CD4-positive, CD25-positive, alpha-beta regulatory T cell (primary cell): ENCODE measurements around the gene MIS18A. TPM values are rescaled to one million over a fixed set of nuclear protein-coding genes. Genes with fewer than 3 reads are reported as not detected.

Experiments
- ATAC-seq, 2 donors: fragments of 150-1000 bp; cut with Tn5 transposase; one replicate each; pipeline ENCODE4 v1.10.0; 2021; ENCODE audit warnings: low read depth in 2 of 2, moderate number of reproducible peaks in 2 of 2, moderate library complexity in 1 of 2
- DNase-seq, 3 donors: peaks; one replicate each; pipeline versions ENCODE4 v3.0.0 to v3.0.0-alpha.2; 2012 to 2022; ENCODE audit warnings: mixed read lengths in 1 of 3
- H3K27ac ChIP-seq: one replicate; pipeline ENCODE4 v1.7.0; 2013; ENCODE audit warnings: mild to moderate bottlenecking, low read length; ENCODE audit not compliant: insufficient read depth, poor library complexity, severe bottlenecking
- H3K27me3 ChIP-seq: one replicate; pipeline ENCODE4 v1.7.0; 2013; ENCODE audit warnings: low read length; ENCODE audit not compliant: control insufficient read depth, insufficient read depth
- H3K36me3 ChIP-seq: one replicate; pipeline ENCODE4 v1.7.0; 2013; ENCODE audit warnings: mild to moderate bottlenecking, low read length, moderate library complexity; ENCODE audit not compliant: control insufficient read depth, insufficient read depth
- H3K4me1 ChIP-seq: 2 replicates; pipeline ENCODE4 v1.7.0; 2013; ENCODE audit warnings: mild to moderate bottlenecking, low read length; ENCODE audit not compliant: insufficient read depth, control insufficient read depth, poor library complexity, severe bottlenecking
- H3K4me3 ChIP-seq: one replicate; pipeline ENCODE4 v1.7.0; 2013; ENCODE audit warnings: low read depth, mild to moderate bottlenecking, low read length, moderate library complexity
- H3K9me3 ChIP-seq, 2 experiments: 1 replicate in 1 of 2; 2 replicates in 1 of 2; pipeline ENCODE4 v1.7.0; 2013; ENCODE audit warnings: low read length in 2 of 2, mild to moderate bottlenecking in 1 of 2, moderate library complexity in 1 of 2; ENCODE audit not compliant: control insufficient read depth in 2 of 2
- H3K27ac Mint-ChIP-seq, 3 donors: one replicate each; pipeline ENCODE4 v1.8.0; 2020 to 2022; ENCODE audit warnings: mild to moderate bottlenecking in 3 of 3, mixed read lengths in 3 of 3, moderate library complexity in 2 of 3
- H3K27me3 Mint-ChIP-seq: one replicate; pipeline ENCODE4 v1.8.0; 2022; ENCODE audit warnings: mild to moderate bottlenecking, mixed read lengths
- H3K36me3 Mint-ChIP-seq: one replicate; pipeline ENCODE4 v1.8.0; 2020; ENCODE audit warnings: mixed read lengths
- H3K4me1 Mint-ChIP-seq, 4 donors: one replicate each; pipeline ENCODE4 v1.8.0; 2020 to 2022; ENCODE audit warnings: mixed read lengths in 4 of 4, mild to moderate bottlenecking in 1 of 4
- H3K4me3 Mint-ChIP-seq, 4 donors: one replicate each; pipeline ENCODE4 v1.8.0; 2020 to 2022; ENCODE audit warnings: mild to moderate bottlenecking in 4 of 4, mixed read lengths in 4 of 4, moderate library complexity in 3 of 4
- H3K9me3 Mint-ChIP-seq, 7 donors: one replicate each; pipeline ENCODE4 v1.8.0; 2020 to 2022; ENCODE audit warnings: mixed read lengths in 7 of 7, mild to moderate bottlenecking in 3 of 7, moderate library complexity in 2 of 7
- polyA plus RNA-seq, 4 donors: library from polyadenylated mRNA; unstranded; fragments of 300-500 nt; fragmentation: Illumina TruSeq; gene quantifications; one replicate each; pipeline ENCODE4 v1.2.3, GENCODE V29; 2021
- total RNA-seq: library from RNA; stranded (reverse); gene quantifications from one replicate; pipeline ENCODE4 v1.2.3, GENCODE V29; 2022

Gene MIS18A
- total and polyA plus RNA-seq, 5 donors from 2014 or later, result 5.2 to 13.3 (median 11.1) TPM

GRCh38 chr21:32238063-32238462 lies 40.8 kb downstream of the MIS18A start:
- ATAC-seq (no peak), DNase-seq (no peak)
- no peaks in the 10 kb centered on the region for H3K36me3 ChIP-seq
- Mint-ChIP-seq H3K9me3 (peaks cover 0 to 6% (median 3%) of the 10 kb centered on the region in 7 donors), H3K4me1 (peaks cover 0 to 10% (median 2%) of the 10 kb centered on the region in 4 donors), H3K27ac (no peak overlapping the region), H3K36me3 (no peaks in the 10 kb centered on the region), H3K4me3 (no peak overlapping the region), H3K27me3 (peaks cover 32% of the 10 kb centered on the region)
- H3K27ac ChIP-seq, result no peak overlapping the region
- H3K9me3 ChIP-seq, result no peaks in the 10 kb centered on the region
- H3K27me3 ChIP-seq, result peaks cover 6% of the 10 kb centered on the region
- H3K4me3 ChIP-seq, result no peak overlapping the region
- H3K4me1 ChIP-seq, result no peaks in the 10 kb centered on the region

GRCh38 chr21:32237021-32237420 lies 41.8 kb downstream of the MIS18A start:
- Histone ChIP-seq H3K4me3 (no peak overlapping the region), H3K27me3 (peaks cover 11% of the 10 kb centered on the region), H3K4me1 (no peaks in the 10 kb centered on the region), H3K27ac (no peak overlapping the region), H3K36me3 (no peaks in the 10 kb centered on the region), H3K9me3 (no peaks in the 10 kb centered on the region)
- Mint-ChIP-seq H3K4me1 (peaks cover 0 to 10% (median 2%) of the 10 kb centered on the region in 4 donors), H3K4me3 (no peak overlapping the region), H3K36me3 (no peaks in the 10 kb centered on the region), H3K27me3 (peaks cover 32% of the 10 kb centered on the region), H3K9me3 (peaks cover 0 to 6% (median 3%) of the 10 kb centered on the region in 7 donors), H3K27ac (no peak overlapping the region)
- DNase-seq (no peak), ATAC-seq (no peak)

GRCh38 chr21:32233722-32234301 lies 45.0 kb downstream of the MIS18A start:
- Mint-ChIP-seq H3K4me3 (no peak overlapping the region), H3K4me1 (peaks cover 0 to 4% (median 0%) of the 10 kb centered on the region in 4 donors)
- no peak overlapping the region for H3K27ac ChIP-seq

GRCh38 chr21:32233055-32233546 lies 45.7 kb downstream of the MIS18A start:
- Histone ChIP-seq H3K27ac (no peak overlapping the region), H3K4me1 (no peaks in the 10 kb centered on the region), H3K4me3 (no peak overlapping the region), H3K27me3 (peaks cover 9% of the 10 kb centered on the region), H3K9me3 (no peaks in the 10 kb centered on the region), H3K36me3 (no peaks in the 10 kb centered on the region)
- peaks cover 36% of the 10 kb centered on the region for H3K27me3 Mint-ChIP-seq
- ATAC-seq (no peak), DNase-seq (no peak)
- peaks cover 0 to 4% (median 0%) of the 10 kb centered on the region in 7 donors for H3K9me3 Mint-ChIP-seq
- H3K27ac Mint-ChIP-seq, result no peak overlapping the region
- H3K36me3 Mint-ChIP-seq, result no peaks in the 10 kb centered on the region
- peaks cover 0 to 4% (median 0%) of the 10 kb centered on the region in 4 donors for H3K4me1 Mint-ChIP-seq
- H3K4me3 Mint-ChIP-seq, result no peak overlapping the region

More at GRCh38 chr21:32233722-32234301, 45.0 kb downstream of the MIS18A start:
- Mint-ChIP-seq H3K27ac (no peak overlapping the region), H3K27me3 (peaks cover 28% of the 10 kb centered on the region), H3K9me3 (peaks cover 0 to 6% (median 2%) of the 10 kb centered on the region in 7 donors), H3K36me3 (no peaks in the 10 kb centered on the region)
- H3K9me3 ChIP-seq, result no peaks in the 10 kb centered on the region
- H3K36me3 ChIP-seq, result no peaks in the 10 kb centered on the region
- DNase-seq (no peak), ATAC-seq (no peak)
- peaks cover 13% of the 10 kb centered on the region for H3K27me3 ChIP-seq
- H3K4me1 ChIP-seq, result no peaks in the 10 kb centered on the region
- H3K4me3 ChIP-seq, result no peak overlapping the region

- H3K4me3 Mint-ChIP-seq, result no peak overlapping the region
- Histone ChIP-seq H3K9me3 (no peaks in the 10 kb centered on the region), H3K27ac (no peak overlapping the region)
Measured at GRCh38 chr21:32226444-32226843, 52.4 kb downstream of the MIS18A start.

More at GRCh38 chr21:32226444-32226843, 52.4 kb downstream of the MIS18A start:
- DNase-seq (no peak), ATAC-seq (no peak)
- Histone ChIP-seq H3K27me3 (no peaks in the 10 kb centered on the region), H3K36me3 (no peaks in the 10 kb centered on the region), H3K4me3 (no peak overlapping the region), H3K4me1 (no peaks in the 10 kb centered on the region)
- no peak overlapping the region for H3K27ac Mint-ChIP-seq
- no peaks in the 10 kb centered on the region for H3K36me3 Mint-ChIP-seq
- H3K27me3 Mint-ChIP-seq, result peaks cover 33% of the 10 kb centered on the region
- peaks cover 0 to 18% (median 3%) of the 10 kb centered on the region in 7 donors for H3K9me3 Mint-ChIP-seq
- H3K4me1 Mint-ChIP-seq, result no peaks in the 10 kb centered on the region

Other genes starting within 250 kb of the MIS18A start
- gene MRAP, start 19.8 kb upstream of the MIS18A start, total RNA-seq, result not detected
- not detected for gene MRAP, start 19.8 kb upstream of the MIS18A start, polyA plus RNA-seq
- 9.4 TPM for gene URB1, start 114.0 kb upstream of the MIS18A start, total RNA-seq
- 1 to 10 TPM; 1.5 to 3.2 (median 2.7) TPM for gene URB1, start 114.0 kb upstream of the MIS18A start, polyA plus RNA-seq
- gene EVA1C, start 133.7 kb upstream of the MIS18A start, total RNA-seq, result 8.3 TPM
- 10 to 100 TPM in 2 of 4 donors, 1 to 10 TPM in 2; 6.0 to 10.8 (median 8.9) TPM for gene EVA1C, start 133.7 kb upstream of the MIS18A start, polyA plus RNA-seq